ENCODE data around the gene CFAP65. TPM values are rescaled to one million over a fixed set of nuclear protein-coding genes. Genes with fewer than 3 reads are reported as not detected.

Gene CFAP65
- total RNA-seq, 1 donor from 2014 or later, result not detected

DNA sequence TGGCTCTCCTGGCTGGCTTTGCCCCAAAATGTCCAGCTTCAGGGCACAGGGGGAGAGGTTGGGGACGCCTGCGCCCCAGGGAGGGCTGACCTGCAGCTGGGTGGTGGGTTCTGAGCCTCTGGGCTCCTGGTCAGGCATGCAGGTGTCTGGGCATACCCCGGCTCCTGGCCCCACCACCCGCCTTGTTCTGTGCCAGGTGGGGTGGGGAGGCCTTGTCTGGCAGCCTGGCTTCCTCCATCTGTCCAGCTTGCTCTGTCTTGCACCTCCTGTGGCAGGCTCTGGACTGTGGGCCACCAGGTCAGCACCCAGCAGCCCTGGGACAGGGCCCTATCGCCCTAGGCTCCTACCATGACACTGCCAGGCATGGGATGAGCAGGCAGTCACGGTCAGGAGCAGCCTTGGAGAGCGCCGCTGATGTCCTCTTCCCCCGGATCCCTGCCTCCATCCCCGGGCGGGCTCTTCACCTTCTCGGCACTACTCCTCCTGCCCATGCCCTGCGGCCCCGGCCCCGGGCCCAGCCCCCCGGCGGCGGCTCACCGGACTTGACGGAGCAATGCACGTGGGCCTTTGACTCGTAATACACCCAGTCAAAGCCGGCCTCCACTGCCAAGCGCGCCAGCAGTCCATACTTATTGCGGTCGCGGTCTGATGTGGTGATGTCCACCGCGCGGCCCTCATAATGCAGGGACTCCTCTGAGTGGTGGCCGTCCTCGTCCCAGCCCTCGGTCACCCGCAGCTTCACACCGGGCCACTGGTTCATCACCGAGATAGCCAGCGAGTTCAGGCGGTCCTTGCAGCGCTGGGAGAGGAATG is 15.8 kb upstream of the CFAP65 start:
- H3K36me3 Mint-ChIP-seq (ENCODE audit: low read depth), result peaks cover 1% of the 10 kb centered on the region
- peaks cover 21% of the 10 kb centered on the region for H3K4me1 Mint-ChIP-seq (ENCODE audit: low read depth)
- TF ChIP-seq, protein P1, sequence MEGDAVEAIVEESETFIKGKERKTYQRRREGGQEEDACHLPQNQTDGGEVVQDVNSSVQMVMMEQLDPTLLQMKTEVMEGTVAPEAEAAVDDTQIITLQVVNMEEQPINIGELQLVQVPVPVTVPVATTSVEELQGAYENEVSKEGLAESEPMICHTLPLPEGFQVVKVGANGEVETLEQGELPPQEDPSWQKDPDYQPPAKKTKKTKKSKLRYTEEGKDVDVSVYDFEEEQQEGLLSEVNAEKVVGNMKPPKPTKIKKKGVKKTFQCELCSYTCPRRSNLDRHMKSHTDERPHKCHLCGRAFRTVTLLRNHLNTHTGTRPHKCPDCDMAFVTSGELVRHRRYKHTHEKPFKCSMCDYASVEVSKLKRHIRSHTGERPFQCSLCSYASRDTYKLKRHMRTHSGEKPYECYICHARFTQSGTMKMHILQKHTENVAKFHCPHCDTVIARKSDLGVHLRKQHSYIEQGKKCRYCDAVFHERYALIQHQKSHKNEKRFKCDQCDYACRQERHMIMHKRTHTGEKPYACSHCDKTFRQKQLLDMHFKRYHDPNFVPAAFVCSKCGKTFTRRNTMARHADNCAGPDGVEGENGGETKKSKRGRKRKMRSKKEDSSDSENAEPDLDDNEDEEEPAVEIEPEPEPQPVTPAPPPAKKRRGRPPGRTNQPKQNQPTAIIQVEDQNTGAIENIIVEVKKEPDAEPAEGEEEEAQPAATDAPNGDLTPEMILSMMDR (IDR thresholded peaks at IDR 0.05), result no peak
- DNase-seq (ENCODE audit: low spot score), result peak; percentile 96
- H3K27me3 Mint-ChIP-seq (ENCODE audit: low read depth), result peaks cover 53% of the 10 kb centered on the region
- no peak overlapping the region for H3K4me3 Mint-ChIP-seq (ENCODE audit: unreplicated experiment)
- H3K9me3 Mint-ChIP-seq (ENCODE audit: low read depth), result no peaks in the 10 kb centered on the region
- no peak overlapping the region for H3K27ac Mint-ChIP-seq (ENCODE audit: unreplicated experiment)

DNA sequence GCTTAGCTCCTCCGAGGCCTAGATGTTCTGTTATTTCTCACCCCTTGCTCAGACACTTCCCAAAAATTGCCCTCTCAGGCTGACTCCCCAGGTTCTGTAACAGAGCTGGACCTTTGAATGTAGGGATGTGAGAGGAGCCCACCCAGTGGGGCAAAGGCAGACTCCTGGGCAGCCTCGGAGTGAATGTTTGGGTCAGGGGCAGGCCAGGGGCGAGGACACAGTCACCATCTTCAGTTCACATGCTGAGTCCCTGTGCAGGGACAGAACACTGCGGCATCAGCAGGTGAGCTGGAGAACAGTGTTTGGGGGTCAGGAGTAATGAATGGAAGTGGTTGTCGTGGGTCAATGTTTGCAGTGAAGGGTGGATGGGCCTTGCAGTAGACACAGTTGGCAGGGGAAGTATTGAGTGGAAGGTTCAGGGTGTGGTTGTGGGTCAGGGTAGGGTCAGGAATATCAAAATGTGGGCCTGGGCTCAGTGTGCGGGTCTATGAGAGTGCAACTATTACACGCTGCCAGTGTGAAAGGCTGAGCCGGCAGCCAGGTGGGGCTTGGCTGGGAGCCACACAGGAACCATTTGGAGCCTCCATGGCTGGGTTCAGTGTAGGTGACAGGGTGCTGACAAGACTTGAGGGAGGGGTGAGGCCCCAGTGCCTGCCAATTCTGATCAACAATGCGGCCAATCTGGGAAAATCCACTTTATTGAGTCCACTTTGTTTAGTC is 15.0 kb upstream of the CFAP65 start:
- Mint-ChIP-seq H3K9me3 (ENCODE audit: low read depth) (no peaks in the 10 kb centered on the region), H3K27me3 (ENCODE audit: low read depth) (peaks cover 51% of the 10 kb centered on the region)

DNA sequence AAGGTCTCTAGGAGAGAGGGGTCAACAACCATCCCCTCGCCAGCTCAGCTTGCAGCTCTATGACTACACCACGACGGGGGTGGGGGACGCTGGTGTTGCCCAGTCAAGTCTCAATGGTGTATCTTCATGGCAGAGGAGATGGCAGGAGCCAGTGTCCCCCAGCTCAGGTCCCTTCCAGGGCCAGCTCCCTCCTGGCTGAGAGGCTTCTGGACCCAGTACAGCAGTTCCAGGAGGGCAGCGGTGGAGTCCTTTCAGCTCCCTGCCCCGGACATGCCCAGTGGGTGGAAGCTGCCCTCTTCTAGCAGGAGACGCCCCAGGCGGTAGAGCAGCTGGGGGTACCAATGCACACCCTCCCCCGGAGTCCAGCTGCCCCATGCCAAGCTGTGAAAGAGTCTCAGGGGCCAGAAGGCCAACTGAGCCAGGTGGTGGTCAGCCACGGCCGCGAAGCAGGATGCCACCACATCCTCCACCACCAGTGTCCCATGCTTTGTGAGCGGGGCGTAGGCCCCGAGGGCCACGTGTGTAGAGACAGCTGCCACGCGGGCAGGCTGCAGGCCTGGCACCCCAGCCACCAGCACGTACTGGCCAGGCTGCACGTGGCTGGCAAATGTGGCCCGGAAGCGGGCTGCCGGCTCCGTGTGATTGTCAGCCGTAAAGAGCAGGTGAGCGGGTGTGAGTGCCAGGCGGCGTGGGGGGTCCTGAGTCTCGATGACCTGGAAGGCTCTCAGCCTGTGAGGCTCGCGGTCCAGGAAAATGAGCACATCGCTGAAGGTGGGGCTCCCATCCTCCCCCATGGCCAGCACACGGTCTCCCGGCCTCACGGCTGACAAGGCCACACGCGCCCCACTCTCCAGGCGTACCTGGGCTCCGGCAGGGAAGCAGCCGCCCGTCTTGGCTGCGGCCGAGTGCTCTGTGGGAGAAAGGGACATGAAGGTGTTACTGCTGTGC is 13.9 kb upstream of the CFAP65 start:
- H3K27me3 Mint-ChIP-seq (ENCODE audit: low read depth), result peaks cover 58% of the 10 kb centered on the region
- no peak for DNase-seq (ENCODE audit: low spot score)
- H3K27ac Mint-ChIP-seq (ENCODE audit: unreplicated experiment), result no peak overlapping the region
- no peaks in the 10 kb centered on the region for H3K36me3 Mint-ChIP-seq (ENCODE audit: low read depth)
- no peaks in the 10 kb centered on the region for H3K9me3 Mint-ChIP-seq (ENCODE audit: low read depth)
- H3K4me3 Mint-ChIP-seq (ENCODE audit: unreplicated experiment), result no peak overlapping the region
- TF ChIP-seq, protein P1 (IDR thresholded peaks at IDR 0.05), result no peak
- H3K4me1 Mint-ChIP-seq (ENCODE audit: low read depth), result peaks cover 14% of the 10 kb centered on the region

More for the DNA sequence above, 15.0 kb upstream of the CFAP65 start:
- TF ChIP-seq, protein P1 (IDR thresholded peaks at IDR 0.05), result no peak
- no peak for DNase-seq (ENCODE audit: low spot score)
- Mint-ChIP-seq H3K27ac (ENCODE audit: unreplicated experiment) (no peak overlapping the region), H3K4me3 (ENCODE audit: unreplicated experiment) (no peak overlapping the region), H3K4me1 (ENCODE audit: low read depth) (peaks cover 16% of the 10 kb centered on the region), H3K36me3 (ENCODE audit: low read depth) (peaks cover under 1% of the 10 kb centered on the region)

DNA sequence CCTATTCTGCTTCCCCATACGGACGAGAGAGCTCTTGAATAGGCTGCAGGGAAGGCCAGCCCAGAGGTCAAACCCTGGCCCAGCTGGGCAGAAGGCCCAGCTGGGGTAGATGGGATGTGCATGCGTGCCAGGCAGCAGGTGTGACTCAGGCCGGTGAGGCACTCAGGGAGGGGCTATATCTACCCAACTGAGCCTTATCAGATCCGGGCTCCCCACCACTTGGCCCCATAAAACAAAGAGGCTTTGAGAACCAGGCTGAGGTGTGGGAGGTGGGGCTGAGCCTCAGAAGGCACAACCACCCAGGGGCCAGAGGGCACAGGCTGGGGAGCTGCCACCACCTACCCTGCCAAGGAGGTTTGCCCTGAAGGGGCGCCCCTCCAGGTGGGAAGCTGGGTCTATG is 8.0 kb upstream of the CFAP65 start:
- TF ChIP-seq, protein P1 (IDR thresholded peaks at IDR 0.05), result no peak
- Mint-ChIP-seq H3K27ac (ENCODE audit: unreplicated experiment) (no peak overlapping the region), H3K4me3 (ENCODE audit: unreplicated experiment) (no peak overlapping the region), H3K36me3 (ENCODE audit: low read depth) (no peaks in the 10 kb centered on the region), H3K9me3 (ENCODE audit: low read depth) (no peaks in the 10 kb centered on the region), H3K27me3 (ENCODE audit: low read depth) (peaks cover 64% of the 10 kb centered on the region), H3K4me1 (ENCODE audit: low read depth) (no peaks in the 10 kb centered on the region)
- DNase-seq (ENCODE audit: low spot score), result no peak
